Measurements from ENCODE around the gene CCDC177. TPM values are rescaled to one million over a fixed set of nuclear protein-coding genes. Genes with fewer than 3 reads are reported as not detected.
A peak's percentile ranks its signal among the peaks of the same experiment; 100 is the strongest.

Gene CCDC177
- 2.8 and 2.9 TPM in 2 replicates for total RNA-seq (2021; fragmentation: NEBNext Ultra II Directional; extraction: Animal tissue kit (Norgen Biotek cat#: 25700))
- polyA plus RNA-seq (2011; rRNA removed): 0.62 and 1.4 TPM in 2 replicates
- polyA plus RNA-seq (2011; cell fraction: cytosol; rRNA removed): 0.93 TPM
- 2.1 TPM for polyA plus RNA-seq (2011; cell fraction: nucleus; rRNA removed)
- polyA plus RNA-seq (2012, experiment 1 of 2): 2.0 to 2.3 TPM (median 2.1 TPM) in 4 replicates
- 1.7 TPM for polyA plus RNA-seq (2012, experiment 2 of 2)
- polyA plus RNA-seq (2013, experiment 1 of 2): 1.4 TPM
- polyA plus RNA-seq (2013, experiment 2 of 2): 1.2 TPM
- polyA minus RNA-seq (2011; rRNA and poly(A)+ RNA removed): 1.8 and 2.2 TPM in 2 replicates
- 1.9 TPM for polyA minus RNA-seq (2011; cell fraction: cytosol; rRNA and poly(A)+ RNA removed)
- polyA minus RNA-seq (2011; cell fraction: nucleus; rRNA and poly(A)+ RNA removed): 6.2 TPM
- long read RNA-seq, experiment 1, partial matches to known transcripts: 0 of 1 reads
- long read RNA-seq, experiment 1, other reads (novel, unspliced or antisense): 1 of 1 reads
- long read RNA-seq, experiment 2: 0 reads

- Histone ChIP-seq H2BK12ac (ENCODE audit: low read depth, low read length) (no peak within 1 kb of the TSS), H3K56ac (replicated peaks; ENCODE audit: insufficient read length, low read depth, low read length) (no peak within 1 kb of the TSS), H3K27me3 (replicated peaks in 1 of 4; ENCODE audit: control insufficient read depth in 3 of 4, extremely low read depth in 1 of 4, insufficient read depth in 3 of 4, low read length in 3 of 4) (peaks cover 24 to 48% (median 39%) of the 10 kb centered on the region in 4 experiments), H4K8ac (ENCODE audit: extremely low read depth, insufficient read depth, low read length) (peak within 1 kb of the TSS; percentile 35; the same call in 1 of the 2 replicates), H3K4me3 (ENCODE audit: extremely low read depth in 1 of 4, insufficient read depth in 2 of 4, low read depth in 3 of 4, low read length in 4 of 4) (peak within 1 kb of the TSS; percentile 51 to 68 (median 62)), H3K36me3 (ENCODE audit: control insufficient read depth in 2 of 4, insufficient read depth in 4 of 4, low read length in 3 of 4) (peaks cover 0 to 26% (median 4%) of the 10 kb centered on the region in 4 experiments; a peak in 3 of 8 replicates), H3K27ac (ENCODE audit: low read depth, low read length) (no peak within 1 kb of the TSS), H2BK20ac (ENCODE audit: low read length) (no peak within 1 kb of the TSS), H3K9ac (replicated peaks in 1 of 4; ENCODE audit: extremely low read depth in 1 of 4, low read depth in 3 of 4, low read length in 3 of 4) (peak within 1 kb of the TSS in 3 of 4 experiments; percentile 19 to 60 (median 51); a peak in 5 of 7 replicates), H4K91ac (replicated peaks; ENCODE audit: insufficient read length, low read length) (no peak within 1 kb of the TSS), H3K14ac (ENCODE audit: insufficient read length) (no peak within 1 kb of the TSS), H4K20me1 (replicated peaks in 1 of 2; ENCODE audit: control insufficient read depth in 1 of 2, insufficient read depth in 2 of 2, low read length in 2 of 2) (no peaks in the 10 kb centered on the region), H3K18ac (ENCODE audit: extremely low read depth, low read length) (peak within 1 kb of the TSS; percentile 83), H2AFZ (ENCODE audit: low read length) (peak within 1 kb of the TSS; percentile 95; the same call in 1 of the 2 replicates), H2BK15ac (ENCODE audit: low read length) (0 out of 2 replicates have a peak within 1 kb of the TSS, but pooled peaks have one; percentile 95), H3K9me3 (ENCODE audit: insufficient read depth in 2 of 2, low read depth in 1 of 2, low read length in 1 of 2) (peaks cover 0 to 23% of the 10 kb centered on the region in 2 experiments; a peak in 2 of 4 replicates), H2BK120ac (replicated peaks; ENCODE audit: low read depth, low read length) (peak within 1 kb of the TSS; percentile 81), H3K79me2 (ENCODE audit: control insufficient read depth in 1 of 2, insufficient read depth in 2 of 2, low read length in 2 of 2) (no peaks in the 10 kb centered on the region), H3K4me2 (ENCODE audit: insufficient read depth in 1 of 2, low read depth in 2 of 2, low read length in 2 of 2) (peak within 1 kb of the TSS; percentile 54 to 93), H3K79me1 (ENCODE audit: low read depth, low read length) (no peaks in the 10 kb centered on the region), H3K23ac (ENCODE audit: insufficient read length) (no peak within 1 kb of the TSS), H3K23me2 (ENCODE audit: low read depth, low read length) (peaks cover 10% of the 10 kb centered on the region; the same call in 1 of the 2 replicates), H2BK5ac (ENCODE audit: low read depth, low read length) (no peak within 1 kb of the TSS), H3K4me1 (replicated peaks in 1 of 4; ENCODE audit: control insufficient read depth in 3 of 4, insufficient read depth in 4 of 4, low read length in 3 of 4) (peaks cover 0 to 9% (median 7%) of the 10 kb centered on the region in 4 experiments; a peak in 4 of 7 replicates), H2AK5ac (ENCODE audit: low read depth, low read length) (no peak within 1 kb of the TSS), H3K4ac (replicated peaks; ENCODE audit: insufficient read length, low read depth, low read length) (no peak within 1 kb of the TSS), H4K5ac (ENCODE audit: insufficient read length, low read depth, low read length) (peak within 1 kb of the TSS; percentile 77)
- WGBS, 2 experiments (ENCODE audit: extremely low coverage in 1 of 2, insufficient coverage in 1 of 2, insufficient read length in 1 of 2, insufficient replicate concordance in 2 of 2, low coverage in 1 of 2, low lambda C conversion rate in 2 of 2, missing lambda C conversion rate in 1 of 2): 3% methylated on average over 52 of the region's 52 CpGs; no CpG with 5 or more reads in 1 of the 2 experiments
- CTCF ChIA-PET (ENCODE audit: partially characterized antibody): interaction anchor here (0.6 to 6.5 kb wide), 48 partner anchors 10 to 1498 kb away, joined by 3 to 96 read pairs (median 4); partner anchors contain the start of genes PLEKHD1 and SRSF5
- peak in 1 of 2 experiments; percentile 85 for DNase-seq (ENCODE audit: low read depth in 1 of 2, low spot score in 2 of 2)
- no peak for FAIRE-seq
- POLR2A ChIA-PET (ENCODE audit: partially characterized antibody): interaction anchor here (0.6 to 2.7 kb wide), 6 partner anchors 19 to 175 kb away, joined by 3 to 8 read pairs (median 4); no protein-coding TSS in a partner anchor
- TF ChIP-seq KDM1A (IDR thresholded peaks at IDR 0.05; ENCODE audit: borderline replicate concordance, low read length): peak; percentile 22; the same call in 1 of the 2 replicates
- no peak for TF ChIP-seq CEBPB (IDR thresholded peaks at IDR 0.05; ENCODE audit: low read depth, low read length)
- TF ChIP-seq HDAC2 (IDR thresholded peaks at IDR 0.05; ENCODE audit: borderline replicate concordance in 1 of 2, low read depth in 2 of 2, low read length in 2 of 2): 0 out of 4 replicates have a peak, but pooled peaks of 1 of the 2 experiments have one; percentile 40
- peak; percentile 79 for TF ChIP-seq MAX (IDR thresholded peaks at IDR 0.05)
- TF ChIP-seq RNF2 (IDR thresholded peaks at IDR 0.05; ENCODE audit: borderline replicate concordance, low read depth, low read length, missing control alignments, poor library complexity, severe bottlenecking): no peak
- no peak for TF ChIP-seq RBBP5 (IDR thresholded peaks at IDR 0.05; ENCODE audit: borderline replicate concordance, low read depth, low read length)
These were observed at the start of gene CCDC177 for GRCh38 chr14:69574263-69574953. Gene CCDC177, minus strand, starts transcription at chr14:69574871. Its CDS starts 1,249 bp downstream, at chr14:69573622.
